HL-60 (cell line): ENCODE measurements around the gene ABCD1.

Experiments used
- DNase-seq, 2 experiments: peaks; one replicate each; pipeline ENCODE4 v3.0.0-alpha.2; 2010 to 2020; ENCODE audit warnings: low read depth in 1 of 2, low spot score in 1 of 2
- H3K27ac ChIP-seq: fragments of 250-450 bp; sonication (Bioruptor Pico); replicated peaks from 2 replicates; pipeline ENCODE4 v1.5.1; 2020; ENCODE audit warnings: mild to moderate bottlenecking, moderate library complexity
- H3K27me3 ChIP-seq: fragments of 250-450 bp; sonication (Bioruptor Pico); 2 replicates; pipeline ENCODE4 v1.5.1; 2021; ENCODE audit warnings: mild to moderate bottlenecking, moderate library complexity; ENCODE audit not compliant: insufficient read depth, poor library complexity, severe bottlenecking
- H3K4me3 ChIP-seq: replicated peaks from 2 replicates; pipeline ENCODE4 v1.5.1; 2011; ENCODE audit warnings: mild to moderate bottlenecking, control low read depth, low read length; ENCODE audit not compliant: insufficient read depth
- CTCF ChIP-seq: IDR thresholded peaks from one replicate; pipeline ENCODE4 v1.5.1; 2011; ENCODE audit warnings: low read length, control low read depth, inconsistent platforms; ENCODE audit not compliant: insufficient read depth
- GABPA ChIP-seq: IDR thresholded peaks from 2 replicates; pipeline ENCODE4 v1.6.1; 2012; ENCODE audit warnings: low read depth
- POLR2AphosphoS5 ChIP-seq: IDR thresholded peaks from 2 replicates; pipeline ENCODE4 v1.6.1; 2012; ENCODE audit warnings: low read depth
- REST ChIP-seq: IDR thresholded peaks from 2 replicates; pipeline ENCODE4 v1.6.1; 2012; ENCODE audit warnings: low read depth; ENCODE audit not compliant: insufficient replicate concordance
- SPI1 ChIP-seq: IDR thresholded peaks from 2 replicates; pipeline ENCODE4 v1.6.1; 2012; ENCODE audit warnings: low read depth, mild to moderate bottlenecking, borderline replicate concordance

The ABCD1 gene

GRCh38 chrX:153766098-153766817 is 41.6 kb downstream of the ABCD1 start:
- peak overlapping the region; percentile 21 for H3K4me3 ChIP-seq
- no peaks in the 10 kb centered on the region for H3K27me3 ChIP-seq
- peak in 1 of 2 experiments; percentile 44 for DNase-seq
- no peak overlapping the region for H3K27ac ChIP-seq
- TF ChIP-seq REST, result no peak
- TF ChIP-seq CTCF, result no peak
- TF ChIP-seq SPI1, result no peak
- TF ChIP-seq GABPA, result no peak
- no peak for TF ChIP-seq POLR2AphosphoS5

- no peak overlapping the region for H3K27ac ChIP-seq
- no peak for DNase-seq
- no peak overlapping the region for H3K4me3 ChIP-seq
- no peak for TF ChIP-seq REST
- TF ChIP-seq POLR2AphosphoS5, result no peak
- TF ChIP-seq CTCF, result no peak
- no peak for TF ChIP-seq GABPA
- no peak for TF ChIP-seq SPI1
- H3K27me3 ChIP-seq, result no peaks in the 10 kb centered on the region
Observed at GRCh38 chrX:153766871-153767673, 42.4 kb downstream of the ABCD1 start.

GRCh38 chrX:153767674-153768055 is 43.0 kb downstream of the ABCD1 start:
- Histone ChIP-seq H3K4me3 (no peak overlapping the region), H3K27ac (no peak overlapping the region), H3K27me3 (no peaks in the 10 kb centered on the region)
- TF ChIP-seq REST, result peak; percentile 77
- no peak for TF ChIP-seq SPI1
- no peak for DNase-seq
